Measurements from ENCODE around the gene RCAN1. TPM values are rescaled to one million over a fixed set of nuclear protein-coding genes. Genes with fewer than 3 reads are reported as not detected.

The RCAN1 gene
- total RNA-seq, 3 donors from 2014 or later (not counting 1 experiment from before 2014, with no cell fraction given), result 6.7 to 8.9 (median 8.2) TPM

GRCh38 chr21:34626131-34626530 is 11.2 kb upstream of the RCAN1 start:
- H3K9me3 ChIP-seq (ENCODE audit: control insufficient read depth, insufficient read depth, low read length), result no peaks in the 10 kb centered on the region
- no peak overlapping the region for H3K27ac Mint-ChIP-seq
- H3K27me3 Mint-ChIP-seq (ENCODE audit: low read depth in 2 of 2), result peaks cover 19 to 32% of the 10 kb centered on the region in 2 donors
- no peaks in the 10 kb centered on the region for H3K36me3 ChIP-seq (ENCODE audit: control insufficient read depth, insufficient read depth, low read length)
- no peaks in the 10 kb centered on the region for H3K36me3 Mint-ChIP-seq
- no peaks in the 10 kb centered on the region for H3K9me3 Mint-ChIP-seq
- intact Hi-C loops (cut with micrococcal nuclease), result no loop called here
- 95% methylated on average over 8 of the region's 8 CpGs for WGBS (ENCODE audit: insufficient coverage)
- no peak overlapping the region for H3K27ac ChIP-seq (ENCODE audit: low read length)
- ATAC-seq (no peak), DNase-seq (no peak)
- H3K4me3 ChIP-seq (ENCODE audit: low read length), result no peak overlapping the region
- no peaks in the 10 kb centered on the region for H3K4me1 ChIP-seq (ENCODE audit: control insufficient read depth, insufficient read depth, low read length)
- no peak overlapping the region for H3K4me3 Mint-ChIP-seq
- H3K4me1 Mint-ChIP-seq, result no peaks in the 10 kb centered on the region
- TF ChIP-seq CTCF (IDR thresholded peaks at IDR 0.05), result no peak
- H3K27me3 ChIP-seq (ENCODE audit: control insufficient read depth, insufficient read depth, low read length), result no peaks in the 10 kb centered on the region

GRCh38 chr21:34625030-34625593 is 10.2 kb upstream of the RCAN1 start:
- H3K4me3 ChIP-seq (ENCODE audit: low read length), result no peak overlapping the region
- Mint-ChIP-seq H3K4me3 (no peak overlapping the region), H3K9me3 (no peaks in the 10 kb centered on the region), H3K27me3 (ENCODE audit: low read depth in 2 of 2) (peaks cover 19 to 32% of the 10 kb centered on the region in 2 donors), H3K4me1 (no peaks in the 10 kb centered on the region), H3K27ac (no peak overlapping the region), H3K36me3 (no peaks in the 10 kb centered on the region)
- no peak for TF ChIP-seq CTCF (IDR thresholded peaks at IDR 0.05)
- no peaks in the 10 kb centered on the region for H3K9me3 ChIP-seq (ENCODE audit: control insufficient read depth, insufficient read depth, low read length)
- no peaks in the 10 kb centered on the region for H3K27me3 ChIP-seq (ENCODE audit: control insufficient read depth, insufficient read depth, low read length)
- H3K4me1 ChIP-seq (ENCODE audit: control insufficient read depth, insufficient read depth, low read length), result no peaks in the 10 kb centered on the region
- intact Hi-C loops (cut with micrococcal nuclease), result no loop called here
- no peak overlapping the region for H3K27ac ChIP-seq (ENCODE audit: low read length)
- DNase-seq (no peak), ATAC-seq (no peak)
- no peaks in the 10 kb centered on the region for H3K36me3 ChIP-seq (ENCODE audit: control insufficient read depth, insufficient read depth, low read length)
- 87% methylated on average over 4 of the region's 6 CpGs for WGBS (ENCODE audit: insufficient coverage)

DNA sequence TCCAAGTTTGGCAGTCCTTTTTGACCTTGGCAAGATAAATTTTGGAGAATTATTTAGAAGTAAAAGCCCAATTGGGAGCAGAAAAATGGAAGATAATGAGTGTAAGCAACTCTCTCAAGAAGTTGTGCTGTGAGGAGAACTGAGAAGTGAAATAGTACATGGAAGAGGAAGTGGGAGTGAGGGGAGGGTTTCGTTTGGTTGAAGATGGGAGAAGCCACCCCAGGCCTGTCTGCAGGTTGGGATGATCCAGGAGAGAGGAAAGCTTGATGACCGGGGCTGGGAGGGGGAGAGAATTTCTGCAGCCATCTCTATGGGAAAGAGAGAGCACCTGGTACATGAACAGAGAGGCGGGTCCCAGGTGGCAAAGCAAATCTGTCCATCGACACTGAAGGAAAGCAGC is 8.6 kb upstream of the RCAN1 start:
- Histone ChIP-seq H3K36me3 (ENCODE audit: control insufficient read depth, insufficient read depth, low read length) (no peaks in the 10 kb centered on the region), H3K4me1 (ENCODE audit: control insufficient read depth, insufficient read depth, low read length) (no peaks in the 10 kb centered on the region), H3K27me3 (ENCODE audit: control insufficient read depth, insufficient read depth, low read length) (no peaks in the 10 kb centered on the region), H3K4me3 (ENCODE audit: low read length) (no peak overlapping the region), H3K9me3 (ENCODE audit: control insufficient read depth, insufficient read depth, low read length) (no peaks in the 10 kb centered on the region), H3K27ac (ENCODE audit: low read length) (no peak overlapping the region)
- ATAC-seq (no peak), DNase-seq (no peak)
- H3K27me3 Mint-ChIP-seq (ENCODE audit: low read depth in 2 of 2), result peaks cover 19 to 32% of the 10 kb centered on the region in 2 donors
- H3K36me3 Mint-ChIP-seq, result no peaks in the 10 kb centered on the region
- no peak overlapping the region for H3K27ac Mint-ChIP-seq
- H3K9me3 Mint-ChIP-seq, result no peaks in the 10 kb centered on the region
- no peaks in the 10 kb centered on the region for H3K4me1 Mint-ChIP-seq
- WGBS (ENCODE audit: insufficient coverage), result 67% methylated on average over 4 of the region's 4 CpGs
- TF ChIP-seq CTCF (IDR thresholded peaks at IDR 0.05), result no peak
- no peak overlapping the region for H3K4me3 Mint-ChIP-seq
- intact Hi-C loops (cut with micrococcal nuclease), result no loop called here
